ENCODE measurements around the gene HPCA.
"Not testable (repeated sequence)": the region's sequence is repeated elsewhere in the genome, so short reads cannot be mapped to it uniquely, and the experiment has no call there.

Gene HPCA

GRCh38 chr1:32903991-32904785, 17.9 kb downstream of the HPCA start:
- DNase-seq = no peak

- DNase-seq = no peak
Measured at GRCh38 chr1:32904797-32905196, 18.5 kb downstream of the HPCA start.

- DNase-seq = not testable (repeated sequence)
Measured at GRCh38 chr1:32905588-32905987, 19.3 kb downstream of the HPCA start.

GRCh38 chr1:32906654-32907053, 20.4 kb downstream of the HPCA start:
- DNase-seq = no peak

GRCh38 chr1:32907435-32907834, 21.1 kb downstream of the HPCA start:
- DNase-seq = no peak

- no peak for DNase-seq
Measured at GRCh38 chr1:32910319-32910718, 24.0 kb downstream of the HPCA start.

- DNase-seq = no peak
Measured at GRCh38 chr1:32915766-32916706, 29.7 kb downstream of the HPCA start.

- DNase-seq = no peak
Measured at GRCh38 chr1:32917521-32917920, 31.2 kb downstream of the HPCA start.

GRCh38 chr1:32918179-32918578, 31.9 kb downstream of the HPCA start:
- no peak for DNase-seq

- no peak for DNase-seq
Measured at GRCh38 chr1:32919811-32920733, 33.8 kb downstream of the HPCA start.

- DNase-seq = no peak
Measured at GRCh38 chr1:32920833-32921232, 34.5 kb downstream of the HPCA start.

- no peak for DNase-seq
Measured at GRCh38 chr1:32924881-32925344, 38.6 kb downstream of the HPCA start.

GRCh38 chr1:32925403-32926162, 39.3 kb downstream of the HPCA start:
- DNase-seq = no peak

- DNase-seq = no peak
Measured at GRCh38 chr1:32926562-32926961, 40.3 kb downstream of the HPCA start.

GRCh38 chr1:32927441-32927840, 41.1 kb downstream of the HPCA start:
- no peak for DNase-seq

GRCh38 chr1:32928285-32928684, 42.0 kb downstream of the HPCA start:
- DNase-seq = no peak

- no peak for DNase-seq
Measured at GRCh38 chr1:32928715-32929114, 42.4 kb downstream of the HPCA start.

GRCh38 chr1:32929366-32929765, 43.1 kb downstream of the HPCA start:
- DNase-seq = no peak

GRCh38 chr1:32931760-32932159, 45.5 kb downstream of the HPCA start:
- no peak for DNase-seq

- DNase-seq = no peak
Measured at GRCh38 chr1:32933742-32934322, 47.5 kb downstream of the HPCA start.

- no peak for DNase-seq
Measured at GRCh38 chr1:32934535-32934934, 48.2 kb downstream of the HPCA start.

GRCh38 chr1:32937061-32937460, 50.8 kb downstream of the HPCA start:
- DNase-seq = no peak

All from CD4-positive, alpha-beta T cell treated with Interleukin-17A for 1 hour (primary cell).